GM23338 (cell line): ENCODE measurements around the gene NAPG. TPM values are rescaled to one million over a fixed set of nuclear protein-coding genes. Genes with fewer than 3 reads are reported as not detected.

Experiments used
- ATAC-seq: fragments of 200-7000 bp; cut with Tn5 transposase; 3 replicates; pipeline ENCODE4 v1.9.1; 2020
- DNase-seq: peaks from one replicate; pipeline ENCODE4 v3.0.0-alpha.2; 2015; ENCODE audit warnings: low spot score
- H2AFZ ChIP-seq: fragments of 200-600 bp; sonication (generic); 2 replicates; pipeline ENCODE4 v1.8.0; 2016; ENCODE audit warnings: antibody characterized with exemption, mild to moderate bottlenecking, moderate library complexity
- H3F3A ChIP-seq: fragments of 200-600 bp; sonication (generic); replicated peaks from 2 replicates; pipeline ENCODE4 v1.8.0; 2017; ENCODE audit warnings: antibody characterized with exemption, mixed run types, low read depth
- H3K27ac ChIP-seq: fragments of 200-600 bp; sonication (generic); 2 replicates; pipeline ENCODE4 v1.6.1; 2016; ENCODE audit warnings: low read depth
- H3K27me3 ChIP-seq: fragments of 200-600 bp; sonication (generic); 2 replicates; pipeline ENCODE4 v1.8.0; 2016; ENCODE audit warnings: mild to moderate bottlenecking, mixed run types, moderate library complexity; ENCODE audit not compliant: insufficient read depth
- H3K36me3 ChIP-seq: fragments of 200-600 bp; sonication (generic); 2 replicates; pipeline ENCODE4 v1.8.0; 2016; ENCODE audit warnings: mild to moderate bottlenecking; ENCODE audit not compliant: insufficient read depth
- H3K4me1 ChIP-seq: fragments of 200-600 bp; sonication (generic); 2 replicates; pipeline ENCODE4 v1.8.0; 2016; ENCODE audit warnings: mild to moderate bottlenecking, moderate library complexity; ENCODE audit not compliant: insufficient read depth
- H3K4me2 ChIP-seq: fragments of 200-600 bp; sonication (generic); 2 replicates; pipeline ENCODE4 v1.7.1; 2017; ENCODE audit warnings: mixed run types
- H3K4me3 ChIP-seq: fragments of 200-600 bp; sonication (generic); 2 replicates; pipeline ENCODE4 v1.6.1; 2016; ENCODE audit warnings: mixed run types
- H3K79me2 ChIP-seq: fragments of 200-600 bp; sonication (generic); replicated peaks from 2 replicates; pipeline ENCODE4 v1.8.0; 2017; ENCODE audit warnings: mild to moderate bottlenecking; ENCODE audit not compliant: insufficient read depth
- H3K9me2 ChIP-seq: fragments of 200-600 bp; sonication (generic); 2 replicates; pipeline ENCODE4 v1.8.0; 2017; ENCODE audit not compliant: insufficient read depth
- H4K20me1 ChIP-seq: fragments of 200-600 bp; sonication (generic); replicated peaks from 2 replicates; pipeline ENCODE4 v1.8.0; 2017; ENCODE audit warnings: mild to moderate bottlenecking; ENCODE audit not compliant: insufficient read depth
- H3K27ac Mint-ChIP-seq: 2 replicates; pipeline ENCODE4 v1.8.0; 2020; ENCODE audit warnings: inconsistent platforms, mild to moderate bottlenecking, moderate library complexity, mixed read lengths
- H3K27me3 Mint-ChIP-seq: 3 replicates; pipeline ENCODE4 v1.8.0; 2022; ENCODE audit warnings: low read depth, mild to moderate bottlenecking, moderate library complexity, mixed read lengths, inconsistent platforms; ENCODE audit not compliant: insufficient read depth, poor library complexity
- H3K36me3 Mint-ChIP-seq: 3 replicates; pipeline ENCODE4 v1.8.0; 2021; ENCODE audit warnings: low read depth, mild to moderate bottlenecking, inconsistent platforms, moderate library complexity, mixed read lengths
- H3K4me1 Mint-ChIP-seq: 3 replicates; pipeline ENCODE4 v1.8.0; 2020; ENCODE audit warnings: mild to moderate bottlenecking, inconsistent platforms, mixed read lengths
- H3K4me3 Mint-ChIP-seq: 3 replicates; pipeline ENCODE4 v1.8.0; 2021; ENCODE audit warnings: moderate library complexity, mild to moderate bottlenecking, inconsistent platforms, mixed read lengths
- H3K9me3 Mint-ChIP-seq: 3 replicates; pipeline ENCODE4 v1.8.0; 2020; ENCODE audit warnings: moderate library complexity, mild to moderate bottlenecking, inconsistent platforms, mixed read lengths
- CREB1 ChIP-seq: fragments of 250-450 bp; sonication (Bioruptor Pico); IDR thresholded peaks from 2 replicates; pipeline ENCODE4 v1.5.0; 2020; ENCODE audit warnings: low read depth, mild to moderate bottlenecking, moderate library complexity
- CTCF ChIP-seq, 2 experiments: fragments of 200-600 bp in 1 of 2; sonication (generic) in 1 of 2; conservative IDR thresholded peaks; 2 replicates each; pipeline versions ENCODE4 v1.5.1 to v1.6.1; 2016 to 2017; ENCODE audit warnings: antibody characterized with exemption in 2 of 2, low read depth in 2 of 2, mild to moderate bottlenecking in 2 of 2, moderate library complexity in 1 of 2
- EZH2phosphoT487 ChIP-seq: fragments of 200-600 bp; sonication (generic); IDR thresholded peaks from one replicate; pipeline ENCODE4 v1.8.1; 2018; ENCODE audit warnings: antibody characterized with exemption; ENCODE audit not compliant: unreplicated experiment
- NANOG ChIP-seq: IDR thresholded peaks from 2 replicates; pipeline ENCODE4 v1.6.1; 2016; ENCODE audit warnings: antibody characterized with exemption, borderline replicate concordance
- POLR2AphosphoS5 ChIP-seq: IDR thresholded peaks from 2 replicates; pipeline ENCODE4 v1.6.1; 2016; ENCODE audit warnings: antibody characterized with exemption, low read depth
- REST ChIP-seq: IDR thresholded peaks from one replicate; pipeline ENCODE4 v1.6.1; 2018; ENCODE audit warnings: antibody characterized with exemption; ENCODE audit not compliant: unreplicated experiment
- STAT1 ChIP-seq: IDR thresholded peaks from one replicate; pipeline ENCODE4 v1.6.1; 2016; ENCODE audit warnings: antibody characterized with exemption; ENCODE audit not compliant: unreplicated experiment
- polyA plus RNA-seq: library from polyadenylated mRNA; unstranded; fragments of >200 nt; fragmentation: Nextera tagmentation; extraction: Ambion mirVana; gene quantifications from 2 replicates; pipeline ENCODE4 v1.2.1, GENCODE V29; 2016
- total RNA-seq: library from RNA; depleted of rRNA; stranded (reverse); fragments of >200 nt; shearing (Covaris generic); gene quantifications from 2 replicates; pipeline ENCODE4 v1.2.3, GENCODE V29; 2014
- TF ChIP-seq, protein P1 (sequence below): fragments of 250-450 bp; sonication (Bioruptor Pico); IDR thresholded peaks from 2 replicates; pipeline ENCODE4 v1.5.0; 2020; ENCODE audit warnings: mild to moderate bottlenecking, moderate library complexity

NAPG gene
- total and polyA plus RNA-seq, 2 experiments from 2014 or later = 26.8 to 40.1 TPM

DNA sequence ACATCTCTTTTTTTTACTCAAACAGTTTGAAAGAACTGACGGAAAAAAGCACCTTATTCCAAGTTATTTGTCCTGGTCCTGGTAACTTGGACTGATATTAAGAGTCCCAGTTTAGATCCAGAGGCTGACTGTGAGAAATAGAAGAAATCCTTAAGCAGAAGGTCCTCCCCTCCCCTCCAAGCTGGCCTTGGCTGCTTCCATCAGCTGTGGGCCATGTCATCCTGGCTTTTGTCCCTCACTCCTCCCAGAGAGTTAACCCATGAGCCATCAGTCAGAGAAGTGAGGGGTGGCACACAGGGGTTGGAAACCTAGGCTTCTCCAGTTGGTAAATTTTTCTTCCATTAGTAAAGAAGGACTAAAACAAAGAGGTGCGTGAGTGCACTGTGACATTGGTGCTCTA lies 9.7 kb upstream of the NAPG start:
- H3K36me3 Mint-ChIP-seq = no peaks in the 10 kb centered on the region
- H3K4me1 Mint-ChIP-seq = no peaks in the 10 kb centered on the region
- H3K27ac ChIP-seq = no peak overlapping the region
- H3K4me3 ChIP-seq = no peak overlapping the region
- H3K79me2 ChIP-seq = no peaks in the 10 kb centered on the region
- no peaks in the 10 kb centered on the region for H3K27me3 ChIP-seq
- no peak overlapping the region for H2AFZ ChIP-seq
- no peak for DNase-seq
- H3K27me3 Mint-ChIP-seq = peaks cover 6% of the 10 kb centered on the region
- H3K4me1 ChIP-seq = no peaks in the 10 kb centered on the region
- H4K20me1 ChIP-seq = no peaks in the 10 kb centered on the region
- H3F3A ChIP-seq = no peaks in the 10 kb centered on the region
- H3K4me2 ChIP-seq = no peak overlapping the region
- H3K9me2 ChIP-seq = no peaks in the 10 kb centered on the region; the same call in 1 of the 2 replicates
- no peak overlapping the region for H3K27ac Mint-ChIP-seq
- H3K36me3 ChIP-seq = no peaks in the 10 kb centered on the region
- TF ChIP-seq CREB1 (CRISPR knock-in tag) = no peak
- TF ChIP-seq CTCF (conservative IDR thresholded peaks at IDR 0.05; ENCODE audit: low read depth in 2 of 2) = no peak
- no peak for TF ChIP-seq EZH2phosphoT487
- no peak for TF ChIP-seq REST
- no peak for TF ChIP-seq POLR2AphosphoS5
- TF ChIP-seq NANOG = no peak
- no peak for TF ChIP-seq STAT1
- no peak for ATAC-seq
- H3K4me3 Mint-ChIP-seq = no peak overlapping the region
- H3K9me3 Mint-ChIP-seq = no peaks in the 10 kb centered on the region

GRCh38 chr18:10518595-10519255 lies 7.1 kb upstream of the NAPG start:
- H4K20me1 ChIP-seq = no peaks in the 10 kb centered on the region
- H3K4me3 ChIP-seq = no peak overlapping the region
- no peaks in the 10 kb centered on the region for H3K9me3 Mint-ChIP-seq
- H2AFZ ChIP-seq = no peak overlapping the region
- H3K27me3 ChIP-seq = no peaks in the 10 kb centered on the region
- H3K79me2 ChIP-seq = no peaks in the 10 kb centered on the region
- peaks cover 8% of the 10 kb centered on the region; the same call in 2 of the 3 replicates for H3K4me1 Mint-ChIP-seq
- H3K36me3 ChIP-seq = no peaks in the 10 kb centered on the region
- H3K4me1 ChIP-seq = no peaks in the 10 kb centered on the region
- no peak overlapping the region for H3K27ac ChIP-seq
- no peak for DNase-seq
- peaks cover 6% of the 10 kb centered on the region for H3K27me3 Mint-ChIP-seq
- ATAC-seq = peak; percentile 38; the same call in 2 of the 3 replicates
- no peaks in the 10 kb centered on the region for H3K36me3 Mint-ChIP-seq
- no peaks in the 10 kb centered on the region for H3K9me2 ChIP-seq
- no peak overlapping the region for H3K4me3 Mint-ChIP-seq
- no peak overlapping the region for H3K4me2 ChIP-seq
- H3F3A ChIP-seq = no peaks in the 10 kb centered on the region
- H3K27ac Mint-ChIP-seq = no peak overlapping the region
- TF ChIP-seq, protein P1, sequence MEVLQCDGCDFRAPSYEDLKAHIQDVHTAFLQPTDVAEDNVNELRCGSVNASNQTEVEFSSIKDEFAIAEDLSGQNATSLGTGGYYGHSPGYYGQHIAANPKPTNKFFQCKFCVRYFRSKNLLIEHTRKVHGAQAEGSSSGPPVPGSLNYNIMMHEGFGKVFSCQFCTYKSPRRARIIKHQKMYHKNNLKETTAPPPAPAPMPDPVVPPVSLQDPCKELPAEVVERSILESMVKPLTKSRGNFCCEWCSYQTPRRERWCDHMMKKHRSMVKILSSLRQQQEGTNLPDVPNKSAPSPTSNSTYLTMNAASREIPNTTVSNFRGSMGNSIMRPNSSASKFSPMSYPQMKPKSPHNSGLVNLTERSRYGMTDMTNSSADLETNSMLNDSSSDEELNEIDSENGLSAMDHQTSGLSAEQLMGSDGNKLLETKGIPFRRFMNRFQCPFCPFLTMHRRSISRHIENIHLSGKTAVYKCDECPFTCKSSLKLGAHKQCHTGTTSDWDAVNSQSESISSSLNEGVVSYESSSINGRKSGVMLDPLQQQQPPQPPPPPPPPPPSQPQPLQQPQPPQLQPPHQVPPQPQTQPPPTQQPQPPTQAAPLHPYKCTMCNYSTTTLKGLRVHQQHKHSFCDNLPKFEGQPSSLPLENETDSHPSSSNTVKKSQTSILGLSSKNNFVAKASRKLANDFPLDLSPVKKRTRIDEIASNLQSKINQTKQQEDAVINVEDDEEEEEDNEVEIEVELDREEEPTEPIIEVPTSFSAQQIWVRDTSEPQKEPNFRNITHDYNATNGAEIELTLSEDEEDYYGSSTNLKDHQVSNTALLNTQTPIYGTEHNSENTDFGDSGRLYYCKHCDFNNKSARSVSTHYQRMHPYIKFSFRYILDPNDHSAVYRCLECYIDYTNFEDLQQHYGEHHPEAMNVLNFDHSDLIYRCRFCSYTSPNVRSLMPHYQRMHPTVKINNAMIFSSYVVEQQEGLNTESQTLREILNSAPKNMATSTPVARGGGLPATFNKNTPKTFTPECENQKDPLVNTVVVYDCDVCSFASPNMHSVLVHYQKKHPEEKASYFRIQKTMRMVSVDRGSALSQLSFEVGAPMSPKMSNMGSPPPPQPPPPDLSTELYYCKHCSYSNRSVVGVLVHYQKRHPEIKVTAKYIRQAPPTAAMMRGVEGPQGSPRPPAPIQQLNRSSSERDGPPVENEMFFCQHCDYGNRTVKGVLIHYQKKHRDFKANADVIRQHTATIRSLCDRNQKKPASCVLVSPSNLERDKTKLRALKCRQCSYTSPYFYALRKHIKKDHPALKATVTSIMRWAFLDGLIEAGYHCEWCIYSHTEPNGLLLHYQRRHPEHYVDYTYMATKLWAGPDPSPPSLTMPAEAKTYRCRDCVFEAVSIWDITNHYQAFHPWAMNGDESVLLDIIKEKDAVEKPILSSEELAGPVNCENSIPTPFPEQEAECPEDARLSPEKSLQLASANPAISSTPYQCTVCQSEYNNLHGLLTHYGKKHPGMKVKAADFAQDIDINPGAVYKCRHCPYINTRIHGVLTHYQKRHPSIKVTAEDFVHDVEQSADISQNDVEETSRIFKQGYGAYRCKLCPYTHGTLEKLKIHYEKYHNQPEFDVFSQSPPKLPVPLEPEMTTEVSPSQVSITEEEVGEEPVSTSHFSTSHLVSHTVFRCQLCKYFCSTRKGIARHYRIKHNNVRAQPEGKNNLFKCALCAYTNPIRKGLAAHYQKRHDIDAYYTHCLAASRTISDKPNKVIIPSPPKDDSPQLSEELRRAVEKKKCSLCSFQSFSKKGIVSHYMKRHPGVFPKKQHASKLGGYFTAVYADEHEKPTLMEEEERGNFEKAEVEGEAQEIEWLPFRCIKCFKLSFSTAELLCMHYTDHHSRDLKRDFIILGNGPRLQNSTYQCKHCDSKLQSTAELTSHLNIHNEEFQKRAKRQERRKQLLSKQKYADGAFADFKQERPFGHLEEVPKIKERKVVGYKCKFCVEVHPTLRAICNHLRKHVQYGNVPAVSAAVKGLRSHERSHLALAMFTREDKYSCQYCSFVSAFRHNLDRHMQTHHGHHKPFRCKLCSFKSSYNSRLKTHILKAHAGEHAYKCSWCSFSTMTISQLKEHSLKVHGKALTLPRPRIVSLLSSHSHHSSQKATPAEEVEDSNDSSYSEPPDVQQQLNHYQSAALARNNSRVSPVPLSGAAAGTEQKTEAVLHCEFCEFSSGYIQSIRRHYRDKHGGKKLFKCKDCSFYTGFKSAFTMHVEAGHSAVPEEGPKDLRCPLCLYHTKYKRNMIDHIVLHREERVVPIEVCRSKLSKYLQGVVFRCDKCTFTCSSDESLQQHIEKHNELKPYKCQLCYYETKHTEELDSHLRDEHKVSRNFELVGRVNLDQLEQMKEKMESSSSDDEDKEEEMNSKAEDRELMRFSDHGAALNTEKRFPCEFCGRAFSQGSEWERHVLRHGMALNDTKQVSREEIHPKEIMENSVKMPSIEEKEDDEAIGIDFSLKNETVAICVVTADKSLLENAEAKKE (CRISPR knock-in tag) = no peak
